ENCODE data around the gene GALK2.

The GALK2 gene

DNA sequence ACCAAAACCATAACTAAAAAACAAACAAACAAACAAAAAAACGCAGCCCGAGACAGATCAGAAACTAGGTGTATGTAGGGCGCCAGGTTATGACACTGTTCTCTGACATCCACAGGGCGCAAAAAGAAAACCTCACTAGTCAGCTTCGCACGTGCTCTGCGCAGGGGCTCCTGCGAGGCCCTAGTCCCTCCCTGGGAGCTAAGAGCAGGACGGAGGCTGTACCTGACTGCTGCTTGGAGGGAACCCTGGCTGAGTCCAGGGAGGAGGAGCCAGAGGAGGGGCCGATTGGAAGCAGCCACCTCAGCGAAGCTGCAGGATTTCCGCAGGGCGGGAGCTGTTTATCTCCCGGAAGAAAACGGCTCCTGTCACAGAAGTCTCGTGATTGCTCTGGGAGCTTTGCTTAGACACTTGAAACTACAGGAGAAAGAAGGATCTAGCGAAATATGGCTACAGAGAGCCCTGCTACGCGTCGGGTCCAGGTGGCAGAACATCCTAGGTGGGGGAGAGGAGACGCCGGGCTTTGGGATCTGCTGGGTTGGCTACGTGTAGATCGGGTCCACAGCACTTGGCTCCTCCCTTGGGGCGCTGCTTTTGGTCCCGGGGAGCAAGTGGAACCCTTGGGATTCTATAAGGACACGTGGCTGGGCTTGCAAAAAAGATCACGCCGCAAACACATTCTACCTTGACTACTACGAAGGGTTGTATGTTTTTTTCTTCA is at the start of gene GALK2:
Gene GALK2 (plus strand): TSS at position 368 of the 718 bp plus-strand sequence. CDS start 76 bp downstream, at position 444.
- in situ Hi-C loops (cut with HindIII; ENCODE audit: low sequenced_read_pairs): no loop called here

DNA sequence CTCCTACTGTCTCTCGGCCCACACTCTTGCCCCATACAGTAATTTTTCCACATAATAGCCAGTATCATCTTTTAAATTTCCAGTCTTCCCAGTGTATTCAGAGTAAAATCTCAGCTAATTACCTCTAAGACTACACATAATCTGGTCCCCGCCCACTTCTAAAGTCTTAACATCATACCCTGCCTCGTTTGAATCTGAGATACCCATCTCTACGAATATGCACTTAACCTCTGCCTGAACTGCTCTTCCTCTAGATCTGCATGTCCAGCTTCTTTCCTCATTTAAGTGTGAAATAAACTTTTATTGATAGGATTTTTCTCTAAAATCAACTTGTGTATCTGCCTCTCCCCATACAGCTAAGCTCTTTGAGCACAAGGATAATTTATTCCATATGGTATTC is 49.2 kb upstream of the GALK2 start:
- in situ Hi-C loops (cut with HindIII; ENCODE audit: low sequenced_read_pairs): no loop called here

DNA sequence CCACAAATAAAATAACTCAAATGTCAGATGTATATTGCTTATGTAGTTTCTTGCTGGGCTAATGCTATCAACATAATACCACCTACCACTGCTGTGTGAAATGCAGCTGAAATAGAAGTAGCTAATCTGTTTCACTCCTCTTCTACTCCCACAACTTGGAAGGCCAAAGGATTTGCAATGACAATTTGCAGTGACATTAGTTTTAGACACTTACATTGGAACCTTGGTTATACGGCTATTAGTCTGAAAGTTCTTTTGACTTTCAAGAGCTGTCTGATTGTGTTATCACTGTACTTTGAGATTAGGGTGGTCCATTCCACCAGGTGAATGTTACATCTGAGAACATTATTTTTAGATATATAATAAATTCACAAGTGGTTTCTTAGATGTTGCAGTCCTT is 48.1 kb upstream of the GALK2 start:
- in situ Hi-C loops (cut with HindIII; ENCODE audit: low sequenced_read_pairs): no loop called here

DNA sequence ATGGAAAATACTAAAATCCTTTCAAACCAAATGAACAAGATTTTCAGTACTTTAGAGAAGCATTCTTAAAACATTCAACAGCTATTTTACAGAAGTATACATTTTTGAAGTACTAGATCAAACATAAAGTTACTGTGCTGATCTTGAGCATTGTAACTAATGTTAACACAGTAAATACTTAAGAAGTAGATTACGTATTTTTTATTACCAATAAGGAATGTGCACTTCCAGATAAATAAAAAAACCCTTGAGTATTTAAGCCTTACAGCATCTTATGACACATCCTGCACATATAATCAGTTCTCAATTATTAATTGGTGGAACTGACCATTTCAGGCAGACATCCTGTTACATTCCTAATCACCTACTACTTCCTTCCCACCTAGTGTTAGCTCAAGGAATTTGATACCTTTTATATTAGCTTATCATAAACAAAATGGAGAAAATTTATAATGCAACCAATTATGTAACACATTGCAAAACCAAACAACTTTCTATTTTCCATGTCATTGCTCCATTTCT is 47.4 kb upstream of the GALK2 start:
- in situ Hi-C loops (cut with HindIII; ENCODE audit: low sequenced_read_pairs): no loop called here

DNA sequence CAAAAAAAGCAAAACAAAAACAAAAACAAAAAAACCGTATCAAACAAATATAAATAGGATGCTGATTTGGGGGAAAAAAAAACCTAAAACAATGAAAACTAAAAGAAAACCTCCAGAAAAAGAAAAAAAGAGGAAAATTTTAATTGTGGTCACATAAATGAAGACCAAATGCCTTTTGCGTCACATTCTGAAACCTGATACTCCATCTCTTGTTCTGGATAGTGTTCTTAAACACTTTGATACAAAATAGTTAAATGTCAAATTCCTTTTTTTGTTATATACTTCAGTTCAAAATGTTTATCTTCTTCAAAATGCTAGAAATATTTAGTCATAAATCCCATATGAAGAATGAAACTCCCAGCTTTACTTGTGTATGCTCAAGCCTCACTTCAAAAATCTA is 45.7 kb upstream of the GALK2 start:
- in situ Hi-C loops (cut with HindIII; ENCODE audit: low sequenced_read_pairs): no loop called here

DNA sequence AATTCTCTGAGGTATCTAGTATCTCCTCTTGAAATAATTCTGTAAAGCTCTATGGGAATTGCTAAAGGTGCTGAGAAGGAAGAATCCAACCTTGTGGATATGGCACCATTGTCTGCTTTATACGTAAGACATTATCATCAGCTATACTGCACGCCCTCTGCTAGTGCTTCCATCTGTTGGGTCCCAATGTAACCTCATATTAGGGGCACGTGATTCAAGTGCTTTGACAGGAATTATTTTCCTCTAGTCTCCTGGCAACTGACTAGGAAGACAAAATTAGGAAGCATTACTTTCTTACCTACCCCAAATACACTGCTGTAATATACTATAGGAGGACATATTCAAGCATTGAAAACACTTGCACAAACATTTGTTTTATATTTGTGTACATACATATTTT is 38.6 kb upstream of the GALK2 start:
- in situ Hi-C loops (cut with HindIII; ENCODE audit: low sequenced_read_pairs): no loop called here

DNA sequence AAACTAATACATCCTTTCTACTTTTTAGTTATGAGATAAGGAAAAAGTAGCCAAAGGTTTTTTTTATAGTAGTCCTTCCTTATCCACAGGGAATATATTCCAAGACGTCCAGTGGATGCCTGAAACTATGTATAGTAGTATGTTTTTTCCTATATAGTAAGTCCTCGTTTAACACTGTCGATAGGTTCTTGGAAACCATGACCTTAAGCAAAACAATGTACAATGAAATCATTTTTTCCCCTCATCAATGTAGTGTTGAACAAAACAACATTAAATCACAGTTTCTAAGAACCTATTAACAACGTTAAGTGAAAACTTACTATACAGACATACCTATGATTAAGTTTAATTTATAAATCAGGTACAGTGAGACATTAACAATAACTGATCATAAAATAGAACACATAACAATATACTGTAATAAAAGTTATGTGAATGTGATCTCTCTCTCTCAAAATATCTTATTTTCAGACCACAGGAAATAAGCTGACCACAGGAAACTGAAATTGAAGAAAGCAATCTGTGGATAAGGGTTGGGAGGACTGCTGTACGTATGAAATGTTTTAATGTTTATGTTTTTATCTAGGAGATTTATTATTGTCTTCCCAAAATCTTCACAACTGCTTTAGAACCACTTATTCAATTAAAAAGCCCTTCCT is 35.2 kb upstream of the GALK2 start:
- in situ Hi-C loops (cut with HindIII; ENCODE audit: low sequenced_read_pairs): no loop called here

DNA sequence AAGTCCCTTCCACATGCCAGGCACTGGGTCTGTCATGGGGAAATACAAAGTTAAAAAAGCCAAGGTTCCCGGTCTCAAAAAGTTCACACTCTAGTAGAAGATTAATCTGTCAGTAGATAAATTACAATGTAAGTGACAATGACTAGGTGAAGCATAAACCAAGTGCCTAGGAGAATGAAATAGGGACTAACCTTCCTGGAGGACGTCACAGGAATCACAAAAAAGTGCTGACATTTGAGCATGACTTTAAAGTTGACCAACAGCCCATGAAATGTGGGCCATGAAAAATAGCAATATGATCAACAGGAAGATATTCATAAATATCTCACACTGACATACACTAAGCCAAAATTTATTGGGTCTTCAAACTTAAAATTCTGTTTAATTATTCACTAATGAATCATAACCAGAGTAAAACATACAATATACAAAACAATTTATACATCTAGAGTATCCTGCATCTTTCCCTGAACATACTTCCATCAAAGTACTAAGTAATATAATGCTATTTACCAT is 34.6 kb upstream of the GALK2 start:
- in situ Hi-C loops (cut with HindIII; ENCODE audit: low sequenced_read_pairs): no loop called here

DNA sequence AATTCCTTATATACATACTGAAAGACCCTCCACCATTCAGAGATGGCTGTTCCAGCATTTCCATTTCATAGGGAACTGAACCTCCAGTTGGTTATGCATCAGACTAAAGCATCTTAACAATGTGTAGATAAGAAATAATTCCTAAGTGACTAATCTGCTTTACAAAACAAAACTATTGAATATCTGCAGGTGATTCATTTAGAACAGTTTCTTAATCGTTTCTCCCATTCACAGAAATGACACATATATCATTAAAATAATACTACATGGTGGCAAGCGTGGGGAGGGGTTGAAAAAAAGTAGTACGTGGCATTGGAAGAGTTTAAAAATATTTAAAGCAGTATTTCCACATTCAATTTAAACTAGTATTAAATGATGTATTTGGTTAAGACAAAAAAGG is 34.1 kb upstream of the GALK2 start:
- in situ Hi-C loops (cut with HindIII; ENCODE audit: low sequenced_read_pairs): no loop called here

DNA sequence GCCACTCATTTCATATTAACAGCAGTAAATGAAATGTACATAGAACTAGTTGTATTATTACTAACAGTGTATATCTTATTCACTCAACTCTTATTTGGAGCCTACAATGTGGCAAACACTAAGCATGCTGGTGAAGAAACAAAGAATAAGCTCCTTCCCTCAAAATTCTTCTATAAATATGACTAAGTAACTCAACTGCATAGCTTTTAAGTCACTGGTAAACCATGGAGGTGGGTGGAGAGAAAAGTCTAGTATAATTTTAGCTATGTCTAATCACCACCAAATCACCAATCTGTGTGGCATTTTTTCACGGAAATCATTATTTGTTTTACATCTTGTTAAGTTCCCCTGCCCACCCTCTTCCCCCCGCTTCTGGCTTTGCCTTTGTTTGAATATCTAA is 32.2 kb upstream of the GALK2 start:
- in situ Hi-C loops (cut with HindIII; ENCODE audit: low sequenced_read_pairs): no loop called here

DNA sequence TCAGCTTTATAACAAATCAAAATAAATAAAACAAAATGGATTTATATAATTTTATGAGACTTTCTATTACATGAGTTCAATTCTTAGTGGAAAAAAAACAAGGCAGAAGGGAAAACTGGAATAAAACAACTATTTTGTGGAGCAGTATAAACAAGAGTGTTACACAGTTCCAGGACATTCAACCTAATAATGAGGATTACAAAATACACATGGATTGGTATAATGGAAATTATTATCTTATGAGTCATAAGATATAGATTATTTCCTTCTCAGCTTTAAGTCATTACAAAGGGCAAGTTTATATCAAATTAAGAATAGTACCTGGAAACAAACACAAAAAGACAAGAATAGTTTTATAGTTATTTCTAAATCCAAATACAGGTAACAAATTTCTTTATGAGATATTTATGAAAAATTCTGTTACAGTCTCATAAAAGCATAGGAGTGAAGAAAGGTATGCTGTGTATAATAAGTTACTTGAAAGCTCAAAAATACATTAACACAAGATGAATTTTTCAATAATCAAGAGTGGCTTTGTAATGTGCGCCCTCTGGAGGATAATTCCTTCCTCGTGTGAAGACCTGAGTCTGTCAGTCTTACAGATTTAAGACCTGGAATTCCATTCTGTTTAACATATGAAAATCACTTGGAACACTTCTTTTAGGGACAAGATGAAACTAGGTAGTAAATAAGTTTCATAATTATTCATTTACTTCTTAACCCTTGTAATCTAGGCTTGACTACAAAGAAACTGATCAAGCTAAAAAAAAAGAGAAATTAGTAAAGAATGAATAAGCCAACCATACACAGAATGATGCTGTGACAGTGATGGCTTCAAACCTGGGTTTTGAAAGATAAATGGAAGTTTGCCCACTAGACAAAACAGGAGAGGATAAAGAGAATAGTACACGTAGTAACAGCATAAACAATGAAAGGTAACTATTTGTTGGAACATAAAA is 24.1 kb upstream of the GALK2 start:
- in situ Hi-C loops (cut with HindIII; ENCODE audit: low sequenced_read_pairs): no loop called here

DNA sequence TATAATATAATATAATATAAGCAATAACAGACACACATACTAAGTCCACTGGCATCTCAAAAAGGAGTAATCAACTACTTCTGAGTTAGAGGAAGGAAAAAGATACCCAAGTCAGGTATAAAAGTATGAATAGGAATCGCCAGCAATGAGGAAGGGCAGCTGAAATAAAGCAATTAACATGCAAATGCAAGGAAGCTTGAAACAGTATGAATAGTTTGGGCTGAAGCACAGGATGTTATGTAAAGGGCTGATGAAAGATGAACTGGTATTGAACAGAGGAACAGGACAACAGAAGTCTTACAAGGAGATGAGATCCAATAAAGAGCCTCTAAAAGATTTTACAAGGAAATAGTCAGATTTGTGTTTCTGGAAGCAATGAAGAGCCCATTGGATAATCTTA is 21.7 kb upstream of the GALK2 start:
- in situ Hi-C loops (cut with HindIII; ENCODE audit: low sequenced_read_pairs): no loop called here

DNA sequence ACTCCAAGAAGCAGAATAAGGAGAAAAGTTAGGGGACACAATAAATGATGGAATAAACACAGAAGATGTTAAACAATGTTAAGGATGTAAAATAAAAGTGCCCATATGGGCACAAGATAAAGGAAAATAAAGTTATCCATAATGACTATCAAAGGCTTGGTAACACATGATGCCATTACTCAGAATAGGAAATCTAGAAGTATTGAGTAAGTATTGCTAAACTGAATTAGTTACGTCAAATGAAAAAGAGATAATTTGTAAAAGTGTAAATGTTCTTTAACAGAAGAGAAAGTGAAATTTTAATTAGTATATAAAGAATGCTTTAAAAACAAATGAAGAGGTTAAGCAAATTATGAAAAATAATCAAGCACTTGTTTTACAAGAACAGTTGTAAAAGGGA is 21.3 kb upstream of the GALK2 start:
- in situ Hi-C loops (cut with HindIII; ENCODE audit: low sequenced_read_pairs): no loop called here

DNA sequence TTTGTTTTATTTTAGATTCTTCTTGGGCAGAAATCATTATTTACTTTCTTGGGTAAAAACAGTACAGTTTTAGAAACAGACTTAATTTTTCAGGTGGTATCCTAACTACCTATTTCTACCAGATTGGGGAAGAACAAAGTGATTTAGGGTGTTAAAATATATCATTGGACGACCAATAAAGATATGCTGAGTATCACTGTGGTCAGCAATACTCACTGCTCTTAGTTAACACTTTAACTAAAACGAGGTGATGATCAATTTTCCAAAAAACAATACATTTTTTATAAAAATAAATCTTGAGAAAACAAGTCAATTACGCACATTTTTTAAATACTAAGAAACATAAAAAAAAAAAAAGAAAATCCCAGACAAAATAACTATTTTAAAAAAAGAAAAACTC is 18.2 kb upstream of the GALK2 start:
- in situ Hi-C loops (cut with HindIII; ENCODE audit: low sequenced_read_pairs): no loop called here

DNA sequence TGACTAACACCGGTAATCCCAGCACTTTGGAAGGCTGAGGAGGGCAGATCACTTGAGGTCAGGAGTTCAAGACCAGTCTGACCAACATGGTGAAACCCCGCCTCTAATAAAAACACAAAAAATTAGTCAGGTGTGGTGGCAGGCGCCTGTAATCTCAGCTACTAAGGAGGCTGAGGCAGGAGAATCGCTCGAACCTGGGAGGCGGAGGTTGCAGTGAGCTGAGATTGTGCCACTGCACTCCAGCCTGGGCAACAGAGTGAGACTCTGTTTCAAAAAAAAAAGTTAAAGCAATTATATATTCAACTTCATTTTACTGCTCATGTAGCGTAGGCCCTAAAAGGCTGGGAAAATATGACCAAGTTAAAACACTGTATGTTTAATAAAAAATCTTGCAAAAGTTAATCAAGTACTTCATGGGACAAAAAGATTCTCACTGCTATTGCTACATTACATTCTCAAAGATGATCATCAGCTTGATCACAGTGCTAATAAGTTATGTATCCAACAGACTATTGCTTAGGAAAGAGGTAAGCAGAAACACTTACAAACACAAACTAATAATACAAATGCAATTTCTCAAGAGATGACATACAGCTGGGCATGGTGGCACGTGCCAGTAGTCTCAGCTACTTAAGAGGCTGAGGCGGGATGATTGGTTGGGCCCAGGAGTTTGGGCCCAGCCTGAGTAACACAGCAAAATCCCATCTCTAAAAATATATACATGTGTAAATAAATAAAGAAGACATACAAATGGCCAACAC is 17.3 kb upstream of the GALK2 start:
- in situ Hi-C loops (cut with HindIII; ENCODE audit: low sequenced_read_pairs): no loop called here

DNA sequence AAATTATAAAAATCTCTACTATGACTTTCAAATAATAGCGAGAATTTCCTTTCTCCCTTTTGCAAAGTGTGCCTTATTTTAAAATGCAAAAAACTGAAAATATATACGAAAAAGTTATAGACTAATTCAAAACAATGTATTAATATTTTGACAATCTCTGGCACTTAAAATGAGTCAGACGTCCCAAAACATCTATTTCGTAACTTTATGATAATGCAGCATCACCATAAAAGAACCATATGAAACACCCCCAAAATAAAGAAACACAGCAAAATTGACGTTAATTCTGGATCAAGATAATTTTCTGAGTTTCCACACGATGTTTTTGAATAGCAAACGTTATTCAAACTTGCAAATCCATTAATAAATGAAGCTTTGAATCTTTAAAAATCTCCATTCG is 15.7 kb upstream of the GALK2 start:
- in situ Hi-C loops (cut with HindIII; ENCODE audit: low sequenced_read_pairs): no loop called here

DNA sequence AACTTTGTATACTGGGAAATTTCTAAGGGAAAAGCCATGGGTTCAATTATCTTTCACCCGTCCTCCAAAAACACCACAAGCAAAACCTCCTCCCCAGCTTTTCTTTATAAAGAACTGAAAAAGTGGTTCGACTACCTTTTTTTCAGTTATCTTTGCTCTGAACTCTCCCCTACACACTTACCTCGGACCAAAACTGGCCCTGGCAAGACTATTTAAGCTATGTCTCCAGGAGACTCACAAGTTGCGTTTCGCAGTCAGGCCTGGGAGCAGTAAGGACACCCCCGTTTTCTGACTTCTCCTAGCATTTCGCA is 15.3 kb upstream of the GALK2 start:
- in situ Hi-C loops (cut with HindIII; ENCODE audit: low sequenced_read_pairs): no loop called here

DNA sequence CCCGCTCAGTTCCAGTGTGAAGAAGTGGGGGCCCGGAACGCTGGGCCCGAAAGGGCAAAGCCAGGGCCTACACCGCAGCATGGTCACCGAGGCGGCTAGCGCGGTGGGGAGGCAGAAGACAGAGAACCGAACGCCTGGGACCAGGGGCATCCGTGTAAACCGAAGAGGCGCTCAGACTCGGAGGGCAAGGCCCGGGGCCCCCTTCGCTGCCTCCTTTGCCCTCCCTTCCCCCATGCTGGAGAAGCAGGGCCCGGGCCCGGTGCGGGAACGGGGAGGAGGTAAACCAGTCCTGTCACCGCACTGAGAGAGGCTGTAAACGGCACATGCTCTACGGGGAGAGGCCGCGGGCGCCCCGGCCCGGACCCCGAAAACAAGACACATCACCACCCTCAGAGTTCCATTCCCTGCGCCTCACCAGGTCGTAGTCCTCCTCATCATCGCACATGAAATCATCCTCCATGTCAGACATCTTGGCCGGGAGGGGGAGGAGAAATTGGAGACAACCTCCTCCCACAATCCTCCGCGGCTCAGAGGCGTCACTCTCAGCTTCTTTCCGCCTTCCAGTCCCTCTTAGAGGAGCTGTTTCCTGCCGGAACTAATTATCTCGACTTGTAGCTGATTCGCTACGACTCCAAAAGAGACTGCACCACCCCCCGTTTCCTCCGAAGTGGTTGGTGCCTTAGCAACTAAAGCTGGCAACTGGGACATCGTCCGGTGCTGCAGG is 14.8 kb upstream of the GALK2 start, which contains the start of gene COPS2:
Gene COPS2 (minus strand): TSS at position 490 of the 724 bp plus-strand sequence. CDS start 21 bp downstream, at position 469.
- in situ Hi-C loops (cut with HindIII; ENCODE audit: low sequenced_read_pairs): no loop called here

DNA sequence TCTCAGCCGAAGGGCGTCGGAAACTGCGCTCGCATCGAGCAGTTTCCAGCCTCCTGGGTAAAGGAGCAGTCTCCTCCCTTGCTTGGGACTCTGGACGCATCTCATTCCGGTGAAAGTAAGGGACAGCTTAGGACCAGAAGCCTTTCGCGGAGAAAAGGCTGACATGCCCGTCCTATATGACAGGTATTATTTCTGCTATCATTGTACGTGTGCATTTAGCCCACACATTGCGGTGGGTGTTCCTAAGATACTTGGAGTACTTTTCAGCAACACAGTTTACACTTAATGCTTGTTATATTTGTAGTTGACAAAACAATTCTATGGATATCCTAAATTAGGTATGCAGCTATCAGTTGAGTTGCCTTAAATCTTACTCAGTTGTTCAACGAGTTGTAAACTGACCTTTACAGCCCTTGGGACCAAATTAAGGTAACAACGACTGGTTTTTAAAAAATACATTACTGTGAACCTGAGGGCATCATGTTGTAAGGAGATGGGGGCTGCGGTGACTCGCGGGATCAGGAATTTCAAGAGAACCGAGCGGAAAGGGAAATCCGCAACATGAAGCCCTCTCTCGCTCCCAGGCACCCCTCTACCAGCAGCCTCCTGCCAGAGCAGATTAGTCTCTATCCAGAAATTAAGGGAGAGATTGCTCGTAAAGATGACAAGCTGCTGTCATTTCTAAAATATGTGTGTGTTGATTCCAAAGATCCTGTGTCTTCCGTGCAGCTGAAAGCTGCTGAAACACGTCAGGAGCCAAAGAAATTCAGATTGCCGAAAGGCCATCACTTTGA is 14.0 kb upstream of the GALK2 start:
- in situ Hi-C loops (cut with HindIII; ENCODE audit: low sequenced_read_pairs): no loop called here
